ENCODE measurements around the gene TRIM13. TPM values are rescaled to one million over a fixed set of nuclear protein-coding genes. Genes with fewer than 3 reads are reported as not detected.
"Not testable (repeated sequence)": the region's sequence is repeated elsewhere in the genome, so short reads cannot be mapped to it uniquely, and the experiment has no call there.

Gene TRIM13
- total RNA-seq, 1 donor from 2014 or later = 57.1 TPM

DNA sequence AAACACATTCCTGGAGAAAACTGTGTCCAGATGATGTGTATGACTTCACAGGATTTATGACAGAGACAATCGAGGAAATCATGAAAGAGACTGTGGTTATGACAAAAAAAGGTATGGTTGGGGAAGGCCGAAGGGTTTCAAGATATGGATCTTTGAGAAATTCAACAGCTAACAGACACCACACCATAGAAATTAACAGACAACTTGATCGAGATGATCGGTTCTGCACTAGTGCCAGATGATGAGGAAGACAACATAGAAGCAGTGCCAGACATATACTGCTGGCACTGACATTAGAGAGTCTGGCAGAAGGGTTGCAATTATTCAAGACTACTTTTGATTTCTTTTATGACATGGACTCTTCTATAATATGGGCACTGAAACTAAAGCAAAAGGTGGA is 55.6 kb downstream of the TRIM13 start:
- Mint-ChIP-seq H3K27ac (ENCODE audit: unreplicated experiment) (no peak overlapping the region), H3K9me3 (peaks cover 7% of the 10 kb centered on the region), H3K4me1 (no peaks in the 10 kb centered on the region), H3K4me3 (no peak overlapping the region), H3K36me3 (ENCODE audit: low read depth) (peaks cover 29% of the 10 kb centered on the region), H3K27me3 (ENCODE audit: low read depth) (no peaks in the 10 kb centered on the region)
- TF ChIP-seq, protein P1, sequence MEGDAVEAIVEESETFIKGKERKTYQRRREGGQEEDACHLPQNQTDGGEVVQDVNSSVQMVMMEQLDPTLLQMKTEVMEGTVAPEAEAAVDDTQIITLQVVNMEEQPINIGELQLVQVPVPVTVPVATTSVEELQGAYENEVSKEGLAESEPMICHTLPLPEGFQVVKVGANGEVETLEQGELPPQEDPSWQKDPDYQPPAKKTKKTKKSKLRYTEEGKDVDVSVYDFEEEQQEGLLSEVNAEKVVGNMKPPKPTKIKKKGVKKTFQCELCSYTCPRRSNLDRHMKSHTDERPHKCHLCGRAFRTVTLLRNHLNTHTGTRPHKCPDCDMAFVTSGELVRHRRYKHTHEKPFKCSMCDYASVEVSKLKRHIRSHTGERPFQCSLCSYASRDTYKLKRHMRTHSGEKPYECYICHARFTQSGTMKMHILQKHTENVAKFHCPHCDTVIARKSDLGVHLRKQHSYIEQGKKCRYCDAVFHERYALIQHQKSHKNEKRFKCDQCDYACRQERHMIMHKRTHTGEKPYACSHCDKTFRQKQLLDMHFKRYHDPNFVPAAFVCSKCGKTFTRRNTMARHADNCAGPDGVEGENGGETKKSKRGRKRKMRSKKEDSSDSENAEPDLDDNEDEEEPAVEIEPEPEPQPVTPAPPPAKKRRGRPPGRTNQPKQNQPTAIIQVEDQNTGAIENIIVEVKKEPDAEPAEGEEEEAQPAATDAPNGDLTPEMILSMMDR (conservative IDR thresholded peaks at IDR 0.05) = no peak
- no peak for DNase-seq (ENCODE audit: low read depth, low spot score)

- H3K27me3 Mint-ChIP-seq (ENCODE audit: low read depth) = no peaks in the 10 kb centered on the region
- H3K9me3 Mint-ChIP-seq = peaks cover 7% of the 10 kb centered on the region
- peaks cover 34% of the 10 kb centered on the region for H3K36me3 Mint-ChIP-seq (ENCODE audit: low read depth)
- no peak overlapping the region for H3K27ac Mint-ChIP-seq (ENCODE audit: unreplicated experiment)
- no peaks in the 10 kb centered on the region for H3K4me1 Mint-ChIP-seq
- TF ChIP-seq, protein P1 (conservative IDR thresholded peaks at IDR 0.05) = no peak
- H3K4me3 Mint-ChIP-seq = no peak overlapping the region
- DNase-seq (ENCODE audit: low read depth, low spot score) = no peak
Measured at GRCh38 chr13:50053844-50054243, 57.0 kb downstream of the TRIM13 start.

- Mint-ChIP-seq H3K36me3 (ENCODE audit: low read depth) (peaks cover 38% of the 10 kb centered on the region), H3K4me1 (no peaks in the 10 kb centered on the region), H3K9me3 (peaks cover 7% of the 10 kb centered on the region), H3K4me3 (no peak overlapping the region), H3K27ac (ENCODE audit: unreplicated experiment) (no peak overlapping the region), H3K27me3 (ENCODE audit: low read depth) (no peaks in the 10 kb centered on the region)
- TF ChIP-seq, protein P1 (conservative IDR thresholded peaks at IDR 0.05) = no peak
- DNase-seq (ENCODE audit: low read depth, low spot score) = no peak
Measured at GRCh38 chr13:50055454-50055853, 58.6 kb downstream of the TRIM13 start.

DNA sequence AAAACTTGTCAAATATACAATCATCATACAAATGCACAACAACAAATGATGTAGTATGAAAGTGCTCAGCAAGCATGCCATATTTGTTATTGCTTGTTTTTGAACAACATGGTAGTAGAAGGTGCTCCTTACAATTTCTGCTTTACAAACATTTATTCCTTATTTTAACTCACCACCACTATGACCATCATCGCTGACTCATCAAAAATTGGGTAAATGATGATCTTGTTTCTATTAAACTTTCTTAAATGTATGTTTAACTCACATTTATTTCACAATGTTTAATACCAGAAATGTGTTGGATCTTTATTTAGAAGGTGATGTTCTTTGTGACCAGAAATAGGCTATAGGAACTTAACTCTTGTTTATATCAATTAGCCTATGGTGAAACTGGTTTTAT is 63.9 kb downstream of the TRIM13 start:
- TF ChIP-seq, protein P1 (conservative IDR thresholded peaks at IDR 0.05) = no peak
- Mint-ChIP-seq H3K27ac (ENCODE audit: unreplicated experiment) (no peak overlapping the region), H3K9me3 (no peaks in the 10 kb centered on the region), H3K36me3 (ENCODE audit: low read depth) (peaks cover 13% of the 10 kb centered on the region), H3K27me3 (ENCODE audit: low read depth) (no peaks in the 10 kb centered on the region), H3K4me3 (no peak overlapping the region), H3K4me1 (no peaks in the 10 kb centered on the region)
- no peak for DNase-seq (ENCODE audit: low read depth, low spot score)

DNA sequence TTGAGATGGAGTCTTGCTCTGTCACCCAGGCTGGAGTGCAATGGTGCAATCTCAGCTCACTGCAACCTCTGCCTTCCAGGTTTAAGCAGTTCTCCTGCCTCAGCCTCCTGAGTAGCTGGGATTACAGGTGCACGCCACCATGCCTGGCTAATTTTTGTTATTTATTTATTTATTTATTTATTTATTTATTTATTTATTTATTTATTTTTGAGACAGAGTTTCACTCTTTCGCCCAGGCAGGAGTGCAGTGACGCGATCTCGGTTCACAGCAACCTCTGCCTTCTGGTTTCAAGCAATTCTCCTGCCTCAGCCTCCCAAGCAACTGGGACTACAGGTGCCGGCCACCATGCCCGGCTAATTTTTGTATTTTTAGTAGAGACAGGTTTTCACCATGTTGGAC is 65.5 kb downstream of the TRIM13 start:
- not testable (repeated sequence) for H3K27ac Mint-ChIP-seq (ENCODE audit: unreplicated experiment); H3K4me1 Mint-ChIP-seq; DNase-seq (ENCODE audit: low read depth, low spot score); H3K27me3 Mint-ChIP-seq (ENCODE audit: low read depth); H3K4me3 Mint-ChIP-seq; H3K9me3 Mint-ChIP-seq
- peaks cover 11% of the 10 kb centered on the region for H3K36me3 Mint-ChIP-seq (ENCODE audit: low read depth)

- H3K4me3 Mint-ChIP-seq = no peak overlapping the region
- no peak overlapping the region for H3K27ac Mint-ChIP-seq (ENCODE audit: unreplicated experiment)
Measured at GRCh38 chr13:50065712-50066111, 68.9 kb downstream of the TRIM13 start.

More at GRCh38 chr13:50065712-50066111, 68.9 kb downstream of the TRIM13 start:
- Mint-ChIP-seq H3K27me3 (ENCODE audit: low read depth) (no peaks in the 10 kb centered on the region), H3K36me3 (ENCODE audit: low read depth) (peaks cover 10% of the 10 kb centered on the region), H3K9me3 (no peaks in the 10 kb centered on the region), H3K4me1 (no peaks in the 10 kb centered on the region)
- TF ChIP-seq, protein P1 (conservative IDR thresholded peaks at IDR 0.05) = no peak
- no peak for DNase-seq (ENCODE audit: low read depth, low spot score)

Small RNA genes lying within 50 kb of the gene (microRNA-seq; reads per million reads assigned to microRNA genes)
- gene MIR15A (12,924 reads per million, percentile 95 among the genes with 10 or more reads in this experiment), gene MIR16-1 (8,469 reads per million, percentile 93 among the genes with 10 or more reads in this experiment), gene MIR3613 (115 reads per million, percentile 61 among the genes with 10 or more reads in this experiment)

Other genes with a start within 250 kb of the TRIM13 start
- 51.7 and 53.7 TPM in 2 replicates for gene KPNA3, start 204.4 kb upstream of the TRIM13 start, total RNA-seq
- gene SPRYD7, start 60.7 kb upstream of the TRIM13 start, total RNA-seq = 3.8 TPM in 2 replicates
- gene KCNRG, start 18.4 kb downstream of the TRIM13 start, total RNA-seq = 1.1 and 1.4 TPM in 2 replicates

Measured in neural crest cell (in vitro differentiated cells).